ENCODE measurements around the gene TAF12. TPM values are rescaled to one million over a fixed set of nuclear protein-coding genes. Genes with fewer than 3 reads are reported as not detected.

The TAF12 gene
- total and polyA plus RNA-seq, 10 of the 15 experiments (the other 5 are each of a cell fraction or from before 2014, with no cell fraction given) = 18.3 to 43.3 (median 28.6) TPM

- TF ChIP-seq, protein P1, sequence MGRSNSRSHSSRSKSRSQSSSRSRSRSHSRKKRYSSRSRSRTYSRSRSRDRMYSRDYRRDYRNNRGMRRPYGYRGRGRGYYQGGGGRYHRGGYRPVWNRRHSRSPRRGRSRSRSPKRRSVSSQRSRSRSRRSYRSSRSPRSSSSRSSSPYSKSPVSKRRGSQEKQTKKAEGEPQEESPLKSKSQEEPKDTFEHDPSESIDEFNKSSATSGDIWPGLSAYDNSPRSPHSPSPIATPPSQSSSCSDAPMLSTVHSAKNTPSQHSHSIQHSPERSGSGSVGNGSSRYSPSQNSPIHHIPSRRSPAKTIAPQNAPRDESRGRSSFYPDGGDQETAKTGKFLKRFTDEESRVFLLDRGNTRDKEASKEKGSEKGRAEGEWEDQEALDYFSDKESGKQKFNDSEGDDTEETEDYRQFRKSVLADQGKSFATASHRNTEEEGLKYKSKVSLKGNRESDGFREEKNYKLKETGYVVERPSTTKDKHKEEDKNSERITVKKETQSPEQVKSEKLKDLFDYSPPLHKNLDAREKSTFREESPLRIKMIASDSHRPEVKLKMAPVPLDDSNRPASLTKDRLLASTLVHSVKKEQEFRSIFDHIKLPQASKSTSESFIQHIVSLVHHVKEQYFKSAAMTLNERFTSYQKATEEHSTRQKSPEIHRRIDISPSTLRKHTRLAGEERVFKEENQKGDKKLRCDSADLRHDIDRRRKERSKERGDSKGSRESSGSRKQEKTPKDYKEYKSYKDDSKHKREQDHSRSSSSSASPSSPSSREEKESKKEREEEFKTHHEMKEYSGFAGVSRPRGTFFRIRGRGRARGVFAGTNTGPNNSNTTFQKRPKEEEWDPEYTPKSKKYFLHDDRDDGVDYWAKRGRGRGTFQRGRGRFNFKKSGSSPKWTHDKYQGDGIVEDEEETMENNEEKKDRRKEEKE (IDR thresholded peaks at IDR 0.05) = no peak
- TF ChIP-seq ZNF687 (IDR thresholded peaks at IDR 0.05) = peak; percentile 82
- TF ChIP-seq, protein P2, sequence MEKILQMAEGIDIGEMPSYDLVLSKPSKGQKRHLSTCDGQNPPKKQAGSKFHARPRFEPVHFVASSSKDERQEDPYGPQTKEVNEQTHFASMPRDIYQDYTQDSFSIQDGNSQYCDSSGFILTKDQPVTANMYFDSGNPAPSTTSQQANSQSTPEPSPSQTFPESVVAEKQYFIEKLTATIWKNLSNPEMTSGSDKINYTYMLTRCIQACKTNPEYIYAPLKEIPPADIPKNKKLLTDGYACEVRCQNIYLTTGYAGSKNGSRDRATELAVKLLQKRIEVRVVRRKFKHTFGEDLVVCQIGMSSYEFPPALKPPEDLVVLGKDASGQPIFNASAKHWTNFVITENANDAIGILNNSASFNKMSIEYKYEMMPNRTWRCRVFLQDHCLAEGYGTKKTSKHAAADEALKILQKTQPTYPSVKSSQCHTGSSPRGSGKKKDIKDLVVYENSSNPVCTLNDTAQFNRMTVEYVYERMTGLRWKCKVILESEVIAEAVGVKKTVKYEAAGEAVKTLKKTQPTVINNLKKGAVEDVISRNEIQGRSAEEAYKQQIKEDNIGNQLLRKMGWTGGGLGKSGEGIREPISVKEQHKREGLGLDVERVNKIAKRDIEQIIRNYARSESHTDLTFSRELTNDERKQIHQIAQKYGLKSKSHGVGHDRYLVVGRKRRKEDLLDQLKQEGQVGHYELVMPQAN (conservative IDR thresholded peaks at IDR 0.05) = peak; percentile 41
- no peak for TF ChIP-seq RCOR1 (conservative IDR thresholded peaks at IDR 0.05; ENCODE audit: low read depth, low read length)
- peak; percentile 86; the same call in 1 of the 2 replicates for TF ChIP-seq ESRRA (IDR thresholded peaks at IDR 0.05; ENCODE audit: low read length)
- TF ChIP-seq PRDM15 (CRISPR knock-in tag; IDR thresholded peaks at IDR 0.05) = 0 out of 2 replicates have a peak, but pooled peaks have one; percentile 11
- no peak for TF ChIP-seq IRF4 (IDR thresholded peaks at IDR 0.05; ENCODE audit: low read depth, low read length)
- no peak for TF ChIP-seq TCF7 (IDR thresholded peaks at IDR 0.05; ENCODE audit: borderline replicate concordance)
- no peak for TF ChIP-seq HDAC2 (IDR thresholded peaks at IDR 0.05)
- TF ChIP-seq ATF3 (IDR thresholded peaks at IDR 0.05; ENCODE audit: borderline replicate concordance, extremely low read depth, low read depth, low read length) = no peak
- TF ChIP-seq ZBTB33 (IDR thresholded peaks at IDR 0.05) = no peak
- TF ChIP-seq KAT2A (conservative IDR thresholded peaks at IDR 0.05; ENCODE audit: control insufficient read depth, low read depth, low read length) = no peak
Observed at GRCh38 chr1:28648008-28648473, 5.2 kb upstream of the TAF12 start (continued).

Measured in GM12878 (cell line).